Measurements from ENCODE around the gene DBX2.
"Not testable (repeated sequence)": the region's sequence is repeated elsewhere in the genome, so short reads cannot be mapped to it uniquely, and the experiment has no call there.

Gene DBX2

GRCh38 chr12:45050751-45051571, at the start of gene DBX2:
Gene DBX2 (minus strand): TSS chr12:45051099. CDS start chr12:45050927, 172 bp downstream.
- DNase-seq (ENCODE audit: low read depth, low spot score), result no peak
- no peak within 1 kb of the TSS for H3K27ac ChIP-seq

- no peak for DNase-seq (ENCODE audit: low read depth, low spot score)
Observed at GRCh38 chr12:45098766-45099165, 47.9 kb upstream of the DBX2 start.

GRCh38 chr12:45095417-45095816, 44.5 kb upstream of the DBX2 start:
- DNase-seq (ENCODE audit: low read depth, low spot score); H3K27ac ChIP-seq: not testable (repeated sequence)

More at GRCh38 chr12:45098766-45099165, 47.9 kb upstream of the DBX2 start:
- H3K27ac ChIP-seq, result no peak overlapping the region

GRCh38 chr12:45093051-45093450, 42.2 kb upstream of the DBX2 start:
- H3K27ac ChIP-seq, result no peak overlapping the region
- no peak for DNase-seq (ENCODE audit: low read depth, low spot score)

- no peak for DNase-seq (ENCODE audit: low read depth, low spot score)
- H3K27ac ChIP-seq, result no peak overlapping the region
Observed at GRCh38 chr12:45089411-45090075, 38.6 kb upstream of the DBX2 start.

- DNase-seq (ENCODE audit: low read depth, low spot score), result no peak
- no peak overlapping the region for H3K27ac ChIP-seq
Observed at GRCh38 chr12:45088608-45089007, 37.7 kb upstream of the DBX2 start.

GRCh38 chr12:45084248-45084647, 33.3 kb upstream of the DBX2 start:
- not testable (repeated sequence) for DNase-seq (ENCODE audit: low read depth, low spot score); H3K27ac ChIP-seq

- no peak for DNase-seq (ENCODE audit: low read depth, low spot score)
- H3K27ac ChIP-seq, result no peak overlapping the region
Observed at GRCh38 chr12:45077251-45077650, 26.4 kb upstream of the DBX2 start.

GRCh38 chr12:45076417-45077026, 25.6 kb upstream of the DBX2 start:
- no peak overlapping the region for H3K27ac ChIP-seq
- no peak for DNase-seq (ENCODE audit: low read depth, low spot score)

GRCh38 chr12:45075587-45076282, 24.8 kb upstream of the DBX2 start:
- H3K27ac ChIP-seq, result no peak overlapping the region
- no peak for DNase-seq (ENCODE audit: low read depth, low spot score)

GRCh38 chr12:45065125-45065626, 14.3 kb upstream of the DBX2 start:
- H3K27ac ChIP-seq, result no peak overlapping the region
- DNase-seq (ENCODE audit: low read depth, low spot score), result no peak

- DNase-seq (ENCODE audit: low read depth, low spot score), result no peak
Observed at GRCh38 chr12:45060976-45061375, 10.1 kb upstream of the DBX2 start.

GRCh38 chr12:45051572-45052125, 750 bp upstream of the DBX2 start:
- no peak overlapping the region for H3K27ac ChIP-seq
- no peak for DNase-seq (ENCODE audit: low read depth, low spot score)

More at GRCh38 chr12:45060976-45061375, 10.1 kb upstream of the DBX2 start:
- H3K27ac ChIP-seq, result no peak overlapping the region

GRCh38 chr12:45049912-45050750, 768 bp downstream of the DBX2 start:
- H3K27ac ChIP-seq, result no peak overlapping the region
- DNase-seq (ENCODE audit: low read depth, low spot score), result no peak

- DNase-seq (ENCODE audit: low read depth, low spot score), result no peak
- no peak overlapping the region for H3K27ac ChIP-seq
Observed at GRCh38 chr12:45042599-45042998, 8.3 kb downstream of the DBX2 start.

- no peak overlapping the region for H3K27ac ChIP-seq
- DNase-seq (ENCODE audit: low read depth, low spot score), result no peak
Observed at GRCh38 chr12:45040977-45041376, 9.9 kb downstream of the DBX2 start.

GRCh38 chr12:45039757-45040156, 11.1 kb downstream of the DBX2 start:
- no peak for DNase-seq (ENCODE audit: low read depth, low spot score)

GRCh38 chr12:45034861-45035265, 16.0 kb downstream of the DBX2 start:
- no peak overlapping the region for H3K27ac ChIP-seq
- DNase-seq (ENCODE audit: low read depth, low spot score), result no peak

More at GRCh38 chr12:45039757-45040156, 11.1 kb downstream of the DBX2 start:
- no peak overlapping the region for H3K27ac ChIP-seq

- DNase-seq (ENCODE audit: low read depth, low spot score), result no peak
- H3K27ac ChIP-seq, result no peak overlapping the region
Observed at GRCh38 chr12:45017916-45018315, 33.0 kb downstream of the DBX2 start.

Measured in epithelial cell of prostate (primary cell).